Neural cell (in vitro differentiated cells): ENCODE results near the gene TLE4. TPM values are rescaled to one million over a fixed set of nuclear protein-coding genes. Genes with fewer than 3 reads are reported as not detected.

Experiments used
- H2AFZ ChIP-seq: fragments of 200-600, 300-800 bp; sonication (generic), shearing (Covaris generic); 2 replicates; pipeline ENCODE4 v1.6.0; 2014; ENCODE audit warnings: low read depth, mild to moderate bottlenecking, antibody characterized with exemption, low read length, moderate library complexity
- H3F3A ChIP-seq: fragments of 200-600 bp; shearing (Covaris generic); 2 replicates; pipeline ENCODE4 v1.6.1; 2016; ENCODE audit warnings: mild to moderate bottlenecking, moderate library complexity, mixed read lengths, antibody characterized with exemption, low read length; ENCODE audit not compliant: insufficient read depth, poor library complexity, severe bottlenecking
- H3K27ac ChIP-seq: fragments of 200-600, 300-800 bp; sonication (generic), shearing (Covaris generic); 2 replicates; pipeline ENCODE4 v1.5.1; 2014; ENCODE audit warnings: mild to moderate bottlenecking, low read length, moderate library complexity
- H3K27me3 ChIP-seq: fragments of 300-800, 200-600 bp; sonication (generic), shearing (Covaris generic); 2 replicates; pipeline ENCODE4 v1.6.0; 2014; ENCODE audit warnings: mild to moderate bottlenecking, low read depth, low read length, moderate library complexity; ENCODE audit not compliant: insufficient read depth
- H3K36me3 ChIP-seq: fragments of 300-800, 200-600 bp; sonication (generic), shearing (Covaris generic); 2 replicates; pipeline ENCODE4 v1.5.1; 2014; ENCODE audit warnings: mild to moderate bottlenecking, antibody characterized with exemption, low read length, moderate library complexity; ENCODE audit not compliant: insufficient read depth
- H3K4me2 ChIP-seq: fragments of 300-800, 200-600 bp; sonication (generic), shearing (Covaris generic); 2 replicates; pipeline ENCODE4 v1.6.0; 2014; ENCODE audit warnings: mild to moderate bottlenecking, low read length
- H3K4me3 ChIP-seq: fragments of 300-800, 200-600 bp; sonication (generic), shearing (Covaris generic); 2 replicates; pipeline ENCODE4 v1.5.1; 2014; ENCODE audit warnings: mild to moderate bottlenecking, low read length, moderate library complexity
- H3K79me2 ChIP-seq: fragments of 200-600 bp; shearing (Covaris generic); replicated peaks from 2 replicates; pipeline ENCODE4 v1.6.0; 2014; ENCODE audit warnings: mild to moderate bottlenecking, low read length, moderate library complexity; ENCODE audit not compliant: insufficient read depth
- H3K9ac ChIP-seq: fragments of 300-800, 200-600 bp; sonication (generic), shearing (Covaris generic); 2 replicates; pipeline ENCODE4 v1.6.1; 2016; ENCODE audit warnings: mild to moderate bottlenecking, low read length, mixed read lengths
- H3K9me2 ChIP-seq: fragments of 200-600 bp; shearing (Covaris generic); 2 replicates; pipeline ENCODE4 v1.6.1; 2016; ENCODE audit warnings: mild to moderate bottlenecking, low read length, mixed read lengths; ENCODE audit not compliant: insufficient read depth
- H3K9me3 ChIP-seq: fragments of 200-600, 300-800 bp; sonication (generic), shearing (Covaris generic); 2 replicates; pipeline ENCODE4 v1.6.1; 2016; ENCODE audit warnings: mild to moderate bottlenecking, mixed run types, low read length, moderate library complexity, mixed read lengths
- H4K20me1 ChIP-seq: fragments of 200-600 bp; shearing (Covaris generic); 2 replicates; pipeline ENCODE4 v1.6.1; 2016; ENCODE audit warnings: mild to moderate bottlenecking, mixed run types; ENCODE audit not compliant: insufficient read depth
- CTCF ChIP-seq: fragments of 450-650 bp; IDR thresholded peaks from 2 replicates; pipeline ENCODE4 v1.5.1; 2014; ENCODE audit warnings: antibody characterized with exemption, mild to moderate bottlenecking, moderate library complexity; ENCODE audit not compliant: poor library complexity, severe bottlenecking
- EP300 ChIP-seq: fragments of 450-650 bp; conservative IDR thresholded peaks from 2 replicates; pipeline ENCODE4 v1.6.1; 2014; ENCODE audit warnings: antibody characterized with exemption, mild to moderate bottlenecking, moderate library complexity; ENCODE audit not compliant: poor library complexity, severe bottlenecking
- EZH2 ChIP-seq: fragments of 200-600, 300-800 bp; shearing (Covaris generic), sonication (generic); IDR thresholded peaks from 2 replicates; pipeline ENCODE4 v1.6.1; 2014; ENCODE audit warnings: antibody characterized with exemption, low read length, borderline replicate concordance, mild to moderate bottlenecking; ENCODE audit not compliant: insufficient read depth, poor library complexity, severe bottlenecking
- MXI1 ChIP-seq: fragments of 450-650 bp; conservative IDR thresholded peaks from 2 replicates; pipeline ENCODE4 v1.6.1; 2014; ENCODE audit warnings: antibody characterized with exemption, mild to moderate bottlenecking; ENCODE audit not compliant: poor library complexity, severe bottlenecking
- POLR2AphosphoS5 ChIP-seq: IDR thresholded peaks from 2 replicates; pipeline ENCODE4 v1.6.1; 2012
- RAD21 ChIP-seq: fragments of 450-650 bp; conservative IDR thresholded peaks from 2 replicates; pipeline ENCODE4 v1.6.1; 2014; ENCODE audit warnings: antibody characterized with exemption, mild to moderate bottlenecking, moderate library complexity
- REST ChIP-seq: IDR thresholded peaks from 2 replicates; pipeline ENCODE4 v1.6.1; 2012; ENCODE audit warnings: borderline replicate concordance
- SMC3 ChIP-seq: fragments of 450-650 bp; conservative IDR thresholded peaks from 2 replicates; pipeline ENCODE4 v1.6.1; 2014; ENCODE audit warnings: antibody characterized with exemption, mild to moderate bottlenecking, moderate library complexity; ENCODE audit not compliant: poor library complexity
- TAF1 ChIP-seq: IDR thresholded peaks from 2 replicates; pipeline ENCODE4 v1.6.1; 2012; ENCODE audit warnings: low read depth
- polyA plus RNA-seq: library from polyadenylated mRNA; depleted of rRNA; stranded (reverse); fragments of >200 nt; gene quantifications from 2 replicates; pipeline ENCODE4 v1.2.3, GENCODE V29; 2014

The TLE4 gene
- polyA plus RNA-seq, 1 donor from 2014 or later: 143 TPM

- Histone ChIP-seq H4K20me1 (no peaks in the 10 kb centered on the region), H3K9ac (no peak overlapping the region), H3F3A (no peaks in the 10 kb centered on the region), H3K9me2 (no peaks in the 10 kb centered on the region), H3K4me2 (no peak overlapping the region), H3K27me3 (no peaks in the 10 kb centered on the region), H2AFZ (no peak overlapping the region), H3K36me3 (no peaks in the 10 kb centered on the region), H3K79me2 (peaks cover 29% of the 10 kb centered on the region), H3K9me3 (no peaks in the 10 kb centered on the region), H3K27ac (no peak overlapping the region), H3K4me3 (no peak overlapping the region)
- TF ChIP-seq CTCF (no peak), RAD21 (no peak), REST (no peak), SMC3 (no peak), MXI1 (no peak), EP300 (no peak), POLR2AphosphoS5 (no peak), TAF1 (no peak), EZH2 (no peak)
Measured at GRCh38 chr9:79681576-79681975, 109.8 kb downstream of the TLE4 start.

GRCh38 chr9:79682076-79682736, 110.4 kb downstream of the TLE4 start:
- Histone ChIP-seq H3K79me2 (peaks cover 23% of the 10 kb centered on the region), H3F3A (no peaks in the 10 kb centered on the region), H4K20me1 (no peaks in the 10 kb centered on the region), H3K4me3 (no peak overlapping the region), H2AFZ (no peak overlapping the region), H3K27ac (no peak overlapping the region), H3K9ac (no peak overlapping the region), H3K9me3 (no peaks in the 10 kb centered on the region), H3K9me2 (no peaks in the 10 kb centered on the region), H3K27me3 (no peaks in the 10 kb centered on the region), H3K4me2 (no peak overlapping the region), H3K36me3 (no peaks in the 10 kb centered on the region)
- TF ChIP-seq CTCF (no peak), RAD21 (no peak), REST (no peak), MXI1 (no peak)
